SK-N-DZ (cell line): ENCODE data around the gene ASB3. TPM values are rescaled to one million over a fixed set of nuclear protein-coding genes. Genes with fewer than 3 reads are reported as not detected.
"Not testable (repeated sequence)": the region's sequence is repeated elsewhere in the genome, so short reads cannot be mapped to it uniquely, and the experiment has no call there.

Source experiments
- DNase-seq: peaks from one replicate; pipeline ENCODE4 v3.0.0-alpha.2; 2015; ENCODE audit warnings: low spot score
- polyA plus RNA-seq, 2 experiments: library from polyadenylated mRNA; depleted of rRNA; stranded (reverse); fragments of >200 nt; gene quantifications; 2 replicates each; pipeline ENCODE4 v1.2.3, GENCODE V29; 2014

The ASB3 gene
- polyA plus RNA-seq (2014; cell fraction: cytosol; rRNA removed), result 32.3 and 32.4 TPM in 2 replicates
- 17.5 and 27.1 TPM in 2 replicates for polyA plus RNA-seq (2014; cell fraction: nucleus; rRNA removed)

- DNase-seq, result peak; percentile 92
Observed at GRCh38 chr2:53786705-53787613, at the start of gene ASB3, which contains the start of gene ERLEC1. TSS of gene ASB3 (minus strand) at chr2:53786953. CDS start at chr2:53765572, 21,381 bp downstream. TSS of gene ERLEC1 (plus strand) at chr2:53787044. CDS start at chr2:53787211, 167 bp downstream.

GRCh38 chr2:53829980-53830290, 43.2 kb upstream of the ASB3 start:
- not testable (repeated sequence) for DNase-seq

- DNase-seq, result no peak
Observed at GRCh38 chr2:53829273-53829979, 42.7 kb upstream of the ASB3 start.

GRCh38 chr2:53828331-53828730, 41.6 kb upstream of the ASB3 start:
- DNase-seq, result no peak

GRCh38 chr2:53827398-53828175, 40.8 kb upstream of the ASB3 start:
- DNase-seq, result no peak

GRCh38 chr2:53826587-53827397, 40.0 kb upstream of the ASB3 start:
- no peak for DNase-seq

GRCh38 chr2:53826030-53826410, 39.3 kb upstream of the ASB3 start:
- no peak for DNase-seq

GRCh38 chr2:53823639-53824038, 36.9 kb upstream of the ASB3 start:
- DNase-seq, result not testable (repeated sequence)

- no peak for DNase-seq
Observed at GRCh38 chr2:53821810-53822209, 35.1 kb upstream of the ASB3 start.

GRCh38 chr2:53820711-53821110, 34.0 kb upstream of the ASB3 start:
- no peak for DNase-seq

- DNase-seq, result no peak
Observed at GRCh38 chr2:53820048-53820447, 33.3 kb upstream of the ASB3 start.

GRCh38 chr2:53819634-53820033, 32.9 kb upstream of the ASB3 start:
- no peak for DNase-seq

GRCh38 chr2:53818854-53819435, 32.2 kb upstream of the ASB3 start:
- no peak for DNase-seq

- DNase-seq, result no peak
Observed at GRCh38 chr2:53813151-53813550, 26.4 kb upstream of the ASB3 start.

- DNase-seq, result no peak
Observed at GRCh38 chr2:53811601-53812000, 24.8 kb upstream of the ASB3 start.

GRCh38 chr2:53802617-53803151, 15.9 kb upstream of the ASB3 start:
- DNase-seq, result no peak

GRCh38 chr2:53801547-53801946, 14.8 kb upstream of the ASB3 start:
- DNase-seq, result no peak

GRCh38 chr2:53793821-53794220, 7.1 kb upstream of the ASB3 start:
- DNase-seq, result no peak

GRCh38 chr2:53793261-53793660, 6.5 kb upstream of the ASB3 start:
- no peak for DNase-seq

- DNase-seq, result peak; percentile 7
Observed at GRCh38 chr2:53787614-53788289, 999 bp upstream of the ASB3 start.
